Uterus (tissue), 4 donors: ENCODE measurements around the gene WDR4. TPM values are rescaled to one million over a fixed set of nuclear protein-coding genes. Genes with fewer than 3 reads are reported as not detected.
"Not testable (repeated sequence)": the region's sequence is repeated elsewhere in the genome, so short reads cannot be mapped to it uniquely, and the experiment has no call there.

Source experiments
- DNase-seq, 2 donors: peaks; one replicate each; pipeline ENCODE4 v3.0.0-alpha.2; 2019 to 2020
- H3K27ac ChIP-seq, 2 donors: fragments of 200-600 bp; sonication (generic); 1 replicate in 1 of 2; 2 replicates in 1 of 2; pipeline ENCODE4 v1.5.1; 2016 to 2018
- H3K27me3 ChIP-seq, 2 donors: fragments of 200-600 bp; sonication (generic); one replicate each; pipeline ENCODE4 v1.5.1; 2018 to 2019; ENCODE audit warnings: control low read depth in 1 of 2
- H3K36me3 ChIP-seq, 2 donors: fragments of 200-600 bp; sonication (generic); one replicate each; pipeline ENCODE4 v1.5.1; 2019; ENCODE audit warnings: control low read depth in 1 of 2
- H3K4me1 ChIP-seq, 2 donors: fragments of 200-600 bp; sonication (generic); one replicate each; pipeline ENCODE4 v1.5.1; 2018 to 2019; ENCODE audit warnings: control low read depth in 1 of 2
- H3K4me3 ChIP-seq, 2 donors: fragments of 200-600 bp; sonication (generic); 1 replicate in 1 of 2; 2 replicates in 1 of 2; pipeline ENCODE4 v1.5.1; 2018 to 2019; ENCODE audit warnings: mild to moderate bottlenecking in 1 of 2
- H3K9me3 ChIP-seq, 2 donors: fragments of 200-600 bp; sonication (generic); one replicate each; pipeline ENCODE4 v1.5.1; 2019; ENCODE audit warnings: control low read depth in 1 of 2
- POLR2A ChIP-seq, 2 donors: fragments of 450-650 bp; IDR thresholded peaks; one replicate each; pipeline ENCODE4 v1.6.1; 2016; ENCODE audit warnings: antibody characterized with exemption in 2 of 2, mild to moderate bottlenecking in 1 of 2, moderate library complexity in 1 of 2
- intact Hi-C: fragments of 100-400 bp; cut with DNase I; formaldehyde crosslinking; loops from one replicate; pipeline ENCODE4 v1.15.1; 2023; ENCODE audit warnings: low total_unique reads
- total RNA-seq, 4 donors: library from RNA; depleted of rRNA in 3 of 4; stranded (reverse); fragments of >200 nt in 3 of 4; gene quantifications; one replicate each; pipeline versions ENCODE4 v1.1.0 to v1.2.4, GENCODE V29; 2014 to 2023
- TF ChIP-seq, protein P1 (sequence below), 4 experiments: fragments of 200-600 bp in 2 of 4; fragments of 450-650 bp in 2 of 4; sonication (generic) in 2 of 4; IDR thresholded peaks; one replicate each; pipeline ENCODE4 v1.5.1; 2016 to 2019; ENCODE audit warnings: antibody characterized with exemption in 4 of 4, mild to moderate bottlenecking in 2 of 4, moderate library complexity in 1 of 4
- donor health status: DM: yes; HTN: yes; CAD: no.

Gene WDR4
- total RNA-seq, 4 donors from 2014 or later = 6.4 to 19.1 (median 17.8) TPM; not detected in 1

DNA sequence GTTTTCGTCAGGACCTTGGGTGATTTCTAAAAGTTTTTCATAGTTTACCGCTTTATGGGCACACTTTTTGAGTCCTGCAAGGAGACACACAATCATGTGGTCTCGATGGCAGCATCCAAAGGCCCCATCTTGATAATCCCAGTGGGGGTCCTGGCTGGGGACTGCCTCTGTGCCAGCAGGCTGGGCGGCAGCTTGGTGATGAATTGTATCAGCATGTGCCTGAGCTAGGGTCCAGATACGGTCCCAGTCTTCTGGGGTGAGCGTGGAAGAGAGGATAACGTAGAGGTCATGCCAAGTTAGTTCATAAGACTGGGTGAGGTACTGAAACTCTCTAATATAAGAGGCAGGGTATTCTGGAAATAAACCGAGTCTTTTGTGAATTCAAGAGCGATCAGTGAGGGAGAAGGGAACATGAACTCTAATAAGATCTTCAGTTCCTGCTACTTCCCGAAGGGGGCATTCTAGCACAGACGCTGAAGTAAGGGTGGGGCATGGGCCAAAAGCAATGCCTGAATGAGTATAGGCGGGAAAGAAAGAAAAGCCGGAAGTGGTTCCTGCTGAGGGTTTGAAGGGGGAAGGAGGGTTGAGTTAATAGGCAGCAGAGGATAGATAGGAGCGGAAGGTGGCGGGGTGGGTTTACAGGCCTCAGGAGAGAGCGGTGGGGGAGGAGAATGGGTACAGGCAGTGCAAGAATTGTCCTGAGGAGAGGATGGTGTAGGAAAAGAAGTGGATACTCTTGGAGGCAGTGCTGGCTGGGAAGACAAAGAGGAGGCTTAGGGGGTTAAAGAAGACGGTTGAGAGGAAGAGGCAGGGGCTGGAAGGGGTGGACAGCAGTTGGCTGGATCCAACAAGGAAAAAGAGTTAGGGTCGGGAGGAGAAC is 44.5 kb upstream of the WDR4 start:
- no peaks in the 10 kb centered on the region for H3K4me1 ChIP-seq
- peak overlapping the region in 1 of 2 donors; percentile 42 for H3K27ac ChIP-seq
- intact Hi-C loops = no loop called here
- no peaks in the 10 kb centered on the region for H3K36me3 ChIP-seq
- no peaks in the 10 kb centered on the region for H3K9me3 ChIP-seq
- no peaks in the 10 kb centered on the region for H3K27me3 ChIP-seq
- no peak for TF ChIP-seq POLR2A (IDR thresholded peaks at IDR 0.05)
- TF ChIP-seq, protein P1, sequence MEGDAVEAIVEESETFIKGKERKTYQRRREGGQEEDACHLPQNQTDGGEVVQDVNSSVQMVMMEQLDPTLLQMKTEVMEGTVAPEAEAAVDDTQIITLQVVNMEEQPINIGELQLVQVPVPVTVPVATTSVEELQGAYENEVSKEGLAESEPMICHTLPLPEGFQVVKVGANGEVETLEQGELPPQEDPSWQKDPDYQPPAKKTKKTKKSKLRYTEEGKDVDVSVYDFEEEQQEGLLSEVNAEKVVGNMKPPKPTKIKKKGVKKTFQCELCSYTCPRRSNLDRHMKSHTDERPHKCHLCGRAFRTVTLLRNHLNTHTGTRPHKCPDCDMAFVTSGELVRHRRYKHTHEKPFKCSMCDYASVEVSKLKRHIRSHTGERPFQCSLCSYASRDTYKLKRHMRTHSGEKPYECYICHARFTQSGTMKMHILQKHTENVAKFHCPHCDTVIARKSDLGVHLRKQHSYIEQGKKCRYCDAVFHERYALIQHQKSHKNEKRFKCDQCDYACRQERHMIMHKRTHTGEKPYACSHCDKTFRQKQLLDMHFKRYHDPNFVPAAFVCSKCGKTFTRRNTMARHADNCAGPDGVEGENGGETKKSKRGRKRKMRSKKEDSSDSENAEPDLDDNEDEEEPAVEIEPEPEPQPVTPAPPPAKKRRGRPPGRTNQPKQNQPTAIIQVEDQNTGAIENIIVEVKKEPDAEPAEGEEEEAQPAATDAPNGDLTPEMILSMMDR (IDR thresholded peaks at IDR 0.05) = peak; percentile 65 to 90 (median 77)
- peak; percentile 69 to 83 for DNase-seq
- H3K4me3 ChIP-seq = peak overlapping the region in 1 of 2 donors; percentile 18

DNA sequence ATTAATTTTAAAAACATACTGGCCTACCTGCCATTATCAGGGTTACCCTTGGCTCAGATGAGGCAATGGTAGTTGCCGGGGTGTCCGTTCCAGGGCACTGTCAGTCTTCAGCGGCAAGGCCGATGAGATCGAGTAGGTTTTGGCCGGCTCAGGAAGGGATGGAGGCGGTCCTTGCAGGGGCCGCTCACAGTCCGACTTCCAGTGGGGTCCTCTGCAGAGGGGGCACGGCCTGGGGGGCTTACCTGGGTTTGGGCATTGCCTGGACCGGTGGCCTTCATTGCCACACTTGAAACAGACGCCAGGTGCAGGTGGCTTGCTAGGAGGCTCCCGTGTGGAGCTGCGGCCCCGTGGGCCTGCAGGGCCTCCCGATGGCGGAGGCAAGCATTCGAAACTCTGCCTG is 43.6 kb upstream of the WDR4 start:
- H3K27me3 ChIP-seq = no peaks in the 10 kb centered on the region
- no peak overlapping the region for H3K27ac ChIP-seq
- H3K36me3 ChIP-seq = no peaks in the 10 kb centered on the region
- no peak for DNase-seq
- no peak overlapping the region for H3K4me3 ChIP-seq
- no peak for TF ChIP-seq POLR2A (IDR thresholded peaks at IDR 0.05)
- TF ChIP-seq, protein P1 (IDR thresholded peaks at IDR 0.05) = no peak
- no peaks in the 10 kb centered on the region for H3K4me1 ChIP-seq
- no peaks in the 10 kb centered on the region for H3K9me3 ChIP-seq
- intact Hi-C loops = no loop called here

DNA sequence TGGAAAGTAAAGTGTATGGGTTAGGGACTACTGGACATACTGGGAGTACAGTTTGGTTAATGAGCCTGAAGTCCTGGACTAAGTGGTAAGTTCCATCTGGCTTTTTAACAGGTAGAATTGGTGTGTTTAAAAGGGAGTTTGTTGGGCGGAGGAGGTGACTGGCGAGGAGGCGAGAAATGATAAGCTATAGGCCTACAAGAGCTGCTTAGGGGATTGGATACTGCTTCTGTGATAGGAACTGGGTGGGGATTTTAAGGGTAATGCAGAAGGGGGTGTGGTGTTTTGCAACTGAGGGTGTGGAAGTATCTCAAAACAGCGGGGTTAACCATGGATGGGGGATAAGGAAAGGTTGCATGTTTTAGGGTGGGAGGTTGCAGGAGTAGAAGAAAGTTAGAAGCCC is 42.6 kb upstream of the WDR4 start:
- no peaks in the 10 kb centered on the region for H3K9me3 ChIP-seq
- H3K27me3 ChIP-seq = no peaks in the 10 kb centered on the region
- no peak overlapping the region for H3K27ac ChIP-seq
- no peaks in the 10 kb centered on the region for H3K36me3 ChIP-seq
- DNase-seq = no peak
- no peak overlapping the region for H3K4me3 ChIP-seq
- no peak for TF ChIP-seq POLR2A (IDR thresholded peaks at IDR 0.05)
- TF ChIP-seq, protein P1 (IDR thresholded peaks at IDR 0.05) = no peak
- intact Hi-C loops = no loop called here
- H3K4me1 ChIP-seq = no peaks in the 10 kb centered on the region

DNA sequence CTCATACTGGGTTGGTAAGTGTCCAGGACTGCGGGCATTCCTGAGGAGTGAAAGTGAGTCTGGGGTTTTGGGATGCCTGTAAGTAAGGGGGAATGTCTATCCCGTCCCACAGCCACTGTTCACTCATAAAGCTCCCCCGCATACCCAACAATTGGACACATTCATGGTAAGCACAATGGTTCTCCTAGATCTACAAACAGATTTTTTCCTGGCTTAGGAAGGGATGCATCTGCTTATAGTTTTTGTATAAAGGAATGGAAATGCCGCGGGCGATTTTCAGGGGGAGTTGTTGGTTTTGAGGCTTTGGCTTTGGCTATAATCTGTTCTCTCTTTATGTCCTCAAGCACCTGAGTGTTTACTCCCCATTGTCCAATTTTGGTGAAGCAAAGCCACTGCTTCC is 39.0 kb upstream of the WDR4 start:
- H3K27me3 ChIP-seq = no peaks in the 10 kb centered on the region
- no peak overlapping the region for H3K4me3 ChIP-seq
- H3K4me1 ChIP-seq = no peaks in the 10 kb centered on the region
- no peak overlapping the region for H3K27ac ChIP-seq
- no peak for TF ChIP-seq POLR2A (IDR thresholded peaks at IDR 0.05)
- TF ChIP-seq, protein P1 (IDR thresholded peaks at IDR 0.05) = no peak
- H3K9me3 ChIP-seq = no peaks in the 10 kb centered on the region
- DNase-seq = no peak
- H3K36me3 ChIP-seq = no peaks in the 10 kb centered on the region
- intact Hi-C loops = no loop called here

DNA sequence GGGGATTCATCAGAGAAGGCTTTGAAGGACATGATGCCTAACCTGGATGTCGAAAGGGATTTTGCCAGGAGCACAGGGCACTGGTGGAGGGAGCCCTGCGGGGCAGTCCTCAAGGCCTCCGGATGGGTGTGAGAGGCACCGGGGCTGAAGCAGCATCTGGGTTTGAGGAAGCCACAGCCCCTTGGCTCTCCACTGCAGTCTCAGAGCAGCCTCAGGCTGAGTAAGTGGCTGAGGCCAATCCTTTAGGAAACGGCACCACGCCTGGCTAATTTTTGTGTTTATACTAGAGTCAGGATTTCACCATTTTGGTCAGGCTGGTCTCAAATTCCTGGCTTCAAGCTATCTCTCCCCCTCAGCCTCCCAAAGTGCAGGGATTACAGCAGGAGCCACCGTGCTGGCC is 34.1 kb upstream of the WDR4 start:
- TF ChIP-seq, protein P1 (IDR thresholded peaks at IDR 0.05) = no peak
- no peak for TF ChIP-seq POLR2A (IDR thresholded peaks at IDR 0.05)
- intact Hi-C loops = no loop called here
- no peaks in the 10 kb centered on the region for H3K4me1 ChIP-seq
- no peak for DNase-seq
- H3K4me3 ChIP-seq = no peak overlapping the region
- no peaks in the 10 kb centered on the region for H3K27me3 ChIP-seq
- H3K36me3 ChIP-seq = no peaks in the 10 kb centered on the region
- H3K27ac ChIP-seq = no peak overlapping the region
- H3K9me3 ChIP-seq = no peaks in the 10 kb centered on the region

DNA sequence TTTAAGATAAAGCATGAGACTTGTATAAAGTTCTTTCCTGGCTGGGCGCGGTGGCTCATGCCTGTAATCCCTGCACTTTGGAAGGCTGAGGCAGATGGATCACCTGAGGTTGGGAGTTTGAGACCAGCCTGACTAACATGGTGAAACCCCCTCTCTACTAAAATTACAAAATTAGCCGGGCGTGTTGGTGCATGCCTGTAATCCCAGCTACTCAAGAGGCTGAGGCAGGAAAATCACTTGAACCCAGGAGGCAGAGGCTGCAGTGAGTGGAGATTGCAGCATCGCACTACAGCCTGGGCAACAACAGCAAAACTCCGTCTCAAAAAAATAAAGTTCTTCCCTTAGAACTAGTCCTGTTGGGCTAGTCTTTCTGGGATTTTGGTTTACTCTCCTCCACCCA is 32.6 kb upstream of the WDR4 start:
- H3K36me3 ChIP-seq, H3K27me3 ChIP-seq, H3K9me3 ChIP-seq, intact Hi-C loops, DNase-seq, H3K27ac ChIP-seq, H3K4me1 ChIP-seq, H3K4me3 ChIP-seq: not testable (repeated sequence)

DNA sequence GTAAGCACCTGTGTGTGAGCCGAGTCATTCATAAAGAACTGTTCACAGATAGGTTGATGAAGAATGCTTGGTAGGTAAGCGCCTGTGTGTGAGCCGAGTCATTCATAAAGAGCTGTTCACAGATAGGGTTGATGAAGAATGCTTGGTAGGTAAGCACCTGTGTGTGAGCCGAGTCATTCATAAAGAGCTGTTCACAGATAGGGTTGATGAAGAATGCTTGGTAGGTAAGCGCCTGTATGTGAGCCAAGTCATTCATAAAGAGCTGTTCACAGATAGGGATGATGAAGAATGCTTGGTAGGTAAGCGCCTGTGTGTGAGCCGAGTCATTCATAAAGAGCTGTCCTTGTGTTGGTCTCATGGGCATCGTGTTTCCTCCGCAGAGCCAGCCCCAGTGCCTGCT is 29.1 kb upstream of the WDR4 start:
- H3K4me3 ChIP-seq, H3K36me3 ChIP-seq, H3K27me3 ChIP-seq, H3K4me1 ChIP-seq, intact Hi-C loops, H3K9me3 ChIP-seq, DNase-seq, H3K27ac ChIP-seq: not testable (repeated sequence)
